Neural cell (in vitro differentiated cells): Measurements from ENCODE around the gene ARSB. TPM values are rescaled to one million over a fixed set of nuclear protein-coding genes. Genes with fewer than 3 reads are reported as not detected.

Experiments
- H2AFZ ChIP-seq: fragments of 200-600, 300-800 bp; sonication (generic), shearing (Covaris generic); 2 replicates; pipeline ENCODE4 v1.6.0; 2014; ENCODE audit warnings: low read depth, mild to moderate bottlenecking, antibody characterized with exemption, low read length, moderate library complexity
- H3F3A ChIP-seq: fragments of 200-600 bp; shearing (Covaris generic); 2 replicates; pipeline ENCODE4 v1.6.1; 2016; ENCODE audit warnings: mild to moderate bottlenecking, moderate library complexity, mixed read lengths, antibody characterized with exemption, low read length; ENCODE audit not compliant: insufficient read depth, poor library complexity, severe bottlenecking
- H3K27ac ChIP-seq: fragments of 200-600, 300-800 bp; sonication (generic), shearing (Covaris generic); 2 replicates; pipeline ENCODE4 v1.5.1; 2014; ENCODE audit warnings: mild to moderate bottlenecking, low read length, moderate library complexity
- H3K27me3 ChIP-seq: fragments of 300-800, 200-600 bp; sonication (generic), shearing (Covaris generic); 2 replicates; pipeline ENCODE4 v1.6.0; 2014; ENCODE audit warnings: mild to moderate bottlenecking, low read depth, low read length, moderate library complexity; ENCODE audit not compliant: insufficient read depth
- H3K36me3 ChIP-seq: fragments of 300-800, 200-600 bp; sonication (generic), shearing (Covaris generic); 2 replicates; pipeline ENCODE4 v1.5.1; 2014; ENCODE audit warnings: mild to moderate bottlenecking, antibody characterized with exemption, low read length, moderate library complexity; ENCODE audit not compliant: insufficient read depth
- H3K4me2 ChIP-seq: fragments of 300-800, 200-600 bp; sonication (generic), shearing (Covaris generic); 2 replicates; pipeline ENCODE4 v1.6.0; 2014; ENCODE audit warnings: mild to moderate bottlenecking, low read length
- H3K4me3 ChIP-seq: fragments of 300-800, 200-600 bp; sonication (generic), shearing (Covaris generic); 2 replicates; pipeline ENCODE4 v1.5.1; 2014; ENCODE audit warnings: mild to moderate bottlenecking, low read length, moderate library complexity
- H3K79me2 ChIP-seq: fragments of 200-600 bp; shearing (Covaris generic); replicated peaks from 2 replicates; pipeline ENCODE4 v1.6.0; 2014; ENCODE audit warnings: mild to moderate bottlenecking, low read length, moderate library complexity; ENCODE audit not compliant: insufficient read depth
- H3K9ac ChIP-seq: fragments of 300-800, 200-600 bp; sonication (generic), shearing (Covaris generic); 2 replicates; pipeline ENCODE4 v1.6.1; 2016; ENCODE audit warnings: mild to moderate bottlenecking, low read length, mixed read lengths
- H3K9me2 ChIP-seq: fragments of 200-600 bp; shearing (Covaris generic); 2 replicates; pipeline ENCODE4 v1.6.1; 2016; ENCODE audit warnings: mild to moderate bottlenecking, low read length, mixed read lengths; ENCODE audit not compliant: insufficient read depth
- H3K9me3 ChIP-seq: fragments of 200-600, 300-800 bp; sonication (generic), shearing (Covaris generic); 2 replicates; pipeline ENCODE4 v1.6.1; 2016; ENCODE audit warnings: mild to moderate bottlenecking, mixed run types, low read length, moderate library complexity, mixed read lengths
- H4K20me1 ChIP-seq: fragments of 200-600 bp; shearing (Covaris generic); 2 replicates; pipeline ENCODE4 v1.6.1; 2016; ENCODE audit warnings: mild to moderate bottlenecking, mixed run types; ENCODE audit not compliant: insufficient read depth
- CTCF ChIP-seq: fragments of 450-650 bp; IDR thresholded peaks from 2 replicates; pipeline ENCODE4 v1.5.1; 2014; ENCODE audit warnings: antibody characterized with exemption, mild to moderate bottlenecking, moderate library complexity; ENCODE audit not compliant: poor library complexity, severe bottlenecking
- EP300 ChIP-seq: fragments of 450-650 bp; conservative IDR thresholded peaks from 2 replicates; pipeline ENCODE4 v1.6.1; 2014; ENCODE audit warnings: antibody characterized with exemption, mild to moderate bottlenecking, moderate library complexity; ENCODE audit not compliant: poor library complexity, severe bottlenecking
- EZH2 ChIP-seq: fragments of 200-600, 300-800 bp; shearing (Covaris generic), sonication (generic); IDR thresholded peaks from 2 replicates; pipeline ENCODE4 v1.6.1; 2014; ENCODE audit warnings: antibody characterized with exemption, low read length, borderline replicate concordance, mild to moderate bottlenecking; ENCODE audit not compliant: insufficient read depth, poor library complexity, severe bottlenecking
- MXI1 ChIP-seq: fragments of 450-650 bp; conservative IDR thresholded peaks from 2 replicates; pipeline ENCODE4 v1.6.1; 2014; ENCODE audit warnings: antibody characterized with exemption, mild to moderate bottlenecking; ENCODE audit not compliant: poor library complexity, severe bottlenecking
- POLR2AphosphoS5 ChIP-seq: IDR thresholded peaks from 2 replicates; pipeline ENCODE4 v1.6.1; 2012
- RAD21 ChIP-seq: fragments of 450-650 bp; conservative IDR thresholded peaks from 2 replicates; pipeline ENCODE4 v1.6.1; 2014; ENCODE audit warnings: antibody characterized with exemption, mild to moderate bottlenecking, moderate library complexity
- REST ChIP-seq: IDR thresholded peaks from 2 replicates; pipeline ENCODE4 v1.6.1; 2012; ENCODE audit warnings: borderline replicate concordance
- SMC3 ChIP-seq: fragments of 450-650 bp; conservative IDR thresholded peaks from 2 replicates; pipeline ENCODE4 v1.6.1; 2014; ENCODE audit warnings: antibody characterized with exemption, mild to moderate bottlenecking, moderate library complexity; ENCODE audit not compliant: poor library complexity
- TAF1 ChIP-seq: IDR thresholded peaks from 2 replicates; pipeline ENCODE4 v1.6.1; 2012; ENCODE audit warnings: low read depth
- polyA plus RNA-seq: library from polyadenylated mRNA; depleted of rRNA; stranded (reverse); fragments of >200 nt; gene quantifications from 2 replicates; pipeline ENCODE4 v1.2.3, GENCODE V29; 2014
- small RNA-seq, 3 experiments: library from RNA; depleted of rRNA; stranded (forward); fragments of <200 nt; gene quantifications; one replicate each; pipeline ENCODE3, GENCODE V24; 2012

ARSB gene
- polyA plus RNA-seq, 1 donor from 2014 or later: 8.7 TPM

- Histone ChIP-seq H3K9ac (no peak overlapping the region), H3K9me3 (no peaks in the 10 kb centered on the region), H3K36me3 (no peaks in the 10 kb centered on the region), H4K20me1 (no peaks in the 10 kb centered on the region), H3K27me3 (no peaks in the 10 kb centered on the region), H2AFZ (no peak overlapping the region), H3K27ac (no peak overlapping the region), H3K9me2 (no peaks in the 10 kb centered on the region), H3K4me2 (no peak overlapping the region), H3K79me2 (no peaks in the 10 kb centered on the region), H3K4me3 (no peak overlapping the region), H3F3A (no peaks in the 10 kb centered on the region)
- TF ChIP-seq CTCF (no peak), RAD21 (no peak), EZH2 (no peak), POLR2AphosphoS5 (no peak), SMC3 (no peak), REST (no peak), EP300 (no peak), MXI1 (no peak), TAF1 (no peak)
Measured at GRCh38 chr5:78727786-78728761, 257.0 kb downstream of the ARSB start.

Small RNAs within 50 kb of the gene (small RNA-seq; reads per million reads assigned to genes)
- 0 reads per million in 3 experiments for gene AC025755.1

Other genes with a start within 250 kb of the ARSB start
- 0.70 and 0.93 TPM in 2 replicates for gene DMGDH, start 84.4 kb upstream of the ARSB start, polyA plus RNA-seq
- gene BHMT2, start 84.5 kb upstream of the ARSB start, polyA plus RNA-seq: not detected in 2 replicates
- gene BHMT, start 126.5 kb upstream of the ARSB start, polyA plus RNA-seq: not detected in 2 replicates